ENCODE data around the gene DOCK6. TPM values are rescaled to one million over a fixed set of nuclear protein-coding genes. Genes with fewer than 3 reads are reported as not detected.

Gene DOCK6
- total RNA-seq, 1 donor from 2014 or later, result 86.9 TPM

DNA sequence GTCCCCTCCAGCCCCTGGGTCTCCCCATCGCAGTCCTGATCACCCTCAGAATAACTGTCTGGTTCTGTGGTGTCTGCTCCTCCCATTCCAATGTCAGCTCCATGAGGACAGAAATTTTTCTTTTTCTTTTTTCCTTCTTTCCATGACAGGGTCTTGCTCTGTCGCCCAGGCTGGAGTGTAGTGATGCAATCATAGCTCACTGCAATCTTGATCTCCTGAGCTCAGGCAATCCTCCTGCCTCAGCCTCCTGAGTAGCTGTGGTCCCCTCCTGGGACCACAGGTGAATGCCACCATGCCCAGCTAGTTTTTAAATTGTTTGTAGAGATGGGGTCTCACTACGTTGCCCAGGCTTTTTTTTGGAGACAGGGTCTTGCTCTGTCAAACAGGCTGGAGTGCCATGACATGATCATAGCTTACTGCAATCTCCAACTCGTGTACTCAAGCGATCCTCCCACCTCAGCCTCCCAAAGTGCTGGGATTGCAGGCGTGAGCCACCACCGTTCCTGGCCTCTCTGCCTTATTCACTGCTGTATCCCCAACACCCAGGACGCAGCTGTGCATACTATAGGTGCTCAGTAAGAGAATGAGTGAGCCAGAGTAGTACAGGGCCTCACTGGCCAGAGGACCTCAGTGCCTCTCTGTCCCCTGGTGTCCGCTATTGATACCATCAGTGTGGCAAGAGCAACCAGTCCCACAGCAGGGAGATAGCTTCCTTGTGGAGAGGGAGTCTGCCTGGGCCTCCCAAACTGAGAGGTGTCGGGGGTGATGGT lies 5.2 kb upstream of the DOCK6 start:
- Mint-ChIP-seq H3K4me1 (ENCODE audit: unreplicated experiment) (peaks cover 39% of the 10 kb centered on the region), H3K36me3 (ENCODE audit: unreplicated experiment) (no peaks in the 10 kb centered on the region), H3K27me3 (ENCODE audit: unreplicated experiment) (no peaks in the 10 kb centered on the region), H3K9me3 (ENCODE audit: unreplicated experiment) (no peaks in the 10 kb centered on the region), H3K27ac (ENCODE audit: unreplicated experiment) (no peak overlapping the region), H3K4me3 (ENCODE audit: unreplicated experiment) (no peak overlapping the region)
- no peak for TF ChIP-seq CTCF (IDR thresholded peaks at IDR 0.05)
- DNase-seq (ENCODE audit: extremely low spot score, unreplicated experiment), result no peak

DNA sequence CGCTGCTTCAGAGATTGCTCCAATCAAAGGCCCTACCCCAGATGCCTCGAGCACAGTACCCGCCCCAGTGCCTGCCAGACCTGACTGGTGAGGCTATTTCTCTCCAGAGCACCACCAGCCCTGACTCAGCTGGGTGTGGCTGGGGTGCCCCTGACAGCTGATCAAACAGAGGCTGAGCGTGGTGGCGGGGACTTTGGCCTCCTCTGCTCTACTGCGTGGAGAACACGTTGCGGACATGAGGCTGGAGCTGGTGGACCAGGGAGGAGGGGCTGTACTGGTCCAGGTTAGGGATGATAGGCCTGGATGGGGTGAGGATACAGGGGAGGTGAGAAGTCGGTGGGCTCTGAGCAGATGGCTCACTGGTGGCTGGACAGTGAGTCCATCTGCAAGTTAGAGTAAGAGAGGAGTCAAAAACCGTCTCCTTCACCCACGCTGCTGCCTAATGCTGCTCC lies 3.5 kb upstream of the DOCK6 start:
- no peak overlapping the region for H3K4me3 Mint-ChIP-seq (ENCODE audit: unreplicated experiment)
- no peak for DNase-seq (ENCODE audit: extremely low spot score, unreplicated experiment)
- H3K36me3 Mint-ChIP-seq (ENCODE audit: unreplicated experiment), result no peaks in the 10 kb centered on the region
- H3K27me3 Mint-ChIP-seq (ENCODE audit: unreplicated experiment), result no peaks in the 10 kb centered on the region
- peaks cover 42% of the 10 kb centered on the region for H3K4me1 Mint-ChIP-seq (ENCODE audit: unreplicated experiment)
- no peaks in the 10 kb centered on the region for H3K9me3 Mint-ChIP-seq (ENCODE audit: unreplicated experiment)
- TF ChIP-seq CTCF (IDR thresholded peaks at IDR 0.05), result no peak
- H3K27ac Mint-ChIP-seq (ENCODE audit: unreplicated experiment), result peak overlapping the region; percentile 52

DNA sequence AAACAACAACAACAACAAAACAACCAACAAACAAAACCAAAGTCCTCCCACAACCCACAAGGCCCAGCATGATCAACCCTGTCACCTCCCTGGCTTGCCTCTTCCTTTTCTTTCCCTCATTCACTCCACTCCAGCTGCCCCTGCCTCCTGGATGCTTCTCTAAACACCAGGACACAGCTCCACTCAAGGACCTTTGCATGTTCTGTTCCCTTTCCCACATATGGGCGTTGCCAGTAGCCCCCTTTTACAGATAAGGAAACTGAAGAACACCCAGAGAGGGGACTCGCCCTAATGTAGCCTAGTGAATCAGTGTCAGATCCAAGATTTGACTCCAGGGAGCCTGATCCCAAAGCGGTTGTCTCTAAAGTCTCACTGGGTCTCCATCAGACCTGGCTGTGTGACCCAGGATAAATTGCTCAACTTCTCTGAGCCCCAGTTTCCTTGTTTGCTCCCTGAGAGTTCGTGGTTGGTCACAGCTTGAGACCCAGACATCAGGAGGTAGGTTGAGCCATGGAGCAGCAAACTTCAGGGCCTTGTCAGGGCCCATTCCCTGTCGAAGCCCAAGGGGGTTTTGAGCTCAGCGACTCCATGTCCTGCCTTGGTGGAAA lies 3.0 kb upstream of the DOCK6 start:
- peaks cover 43% of the 10 kb centered on the region for H3K4me1 Mint-ChIP-seq (ENCODE audit: unreplicated experiment)
- DNase-seq (ENCODE audit: extremely low spot score, unreplicated experiment), result no peak
- no peaks in the 10 kb centered on the region for H3K9me3 Mint-ChIP-seq (ENCODE audit: unreplicated experiment)
- no peaks in the 10 kb centered on the region for H3K36me3 Mint-ChIP-seq (ENCODE audit: unreplicated experiment)
- peak overlapping the region; percentile 52 for H3K27ac Mint-ChIP-seq (ENCODE audit: unreplicated experiment)
- H3K27me3 Mint-ChIP-seq (ENCODE audit: unreplicated experiment), result no peaks in the 10 kb centered on the region
- no peak overlapping the region for H3K4me3 Mint-ChIP-seq (ENCODE audit: unreplicated experiment)
- no peak for TF ChIP-seq CTCF (IDR thresholded peaks at IDR 0.05)

- no peak for TF ChIP-seq CTCF (IDR thresholded peaks at IDR 0.05)
- Mint-ChIP-seq H3K36me3 (ENCODE audit: unreplicated experiment) (no peaks in the 10 kb centered on the region), H3K4me1 (ENCODE audit: unreplicated experiment) (peaks cover 41% of the 10 kb centered on the region), H3K27me3 (ENCODE audit: unreplicated experiment) (no peaks in the 10 kb centered on the region), H3K27ac (ENCODE audit: unreplicated experiment) (peak overlapping the region; percentile 52), H3K9me3 (ENCODE audit: unreplicated experiment) (no peaks in the 10 kb centered on the region), H3K4me3 (ENCODE audit: unreplicated experiment) (no peak overlapping the region)
- no peak for DNase-seq (ENCODE audit: extremely low spot score, unreplicated experiment)
These were observed 2.3 kb upstream of the DOCK6 start for GRCh38 chr19:11264452-11265176.

GRCh38 chr19:11263726-11264125 lies 1.4 kb upstream of the DOCK6 start:
- peaks cover 32% of the 10 kb centered on the region for H3K4me1 Mint-ChIP-seq (ENCODE audit: unreplicated experiment)
- H3K27ac Mint-ChIP-seq (ENCODE audit: unreplicated experiment), result no peak overlapping the region
- no peak for DNase-seq (ENCODE audit: extremely low spot score, unreplicated experiment)
- TF ChIP-seq CTCF (IDR thresholded peaks at IDR 0.05), result no peak
- H3K27me3 Mint-ChIP-seq (ENCODE audit: unreplicated experiment), result no peaks in the 10 kb centered on the region
- no peaks in the 10 kb centered on the region for H3K9me3 Mint-ChIP-seq (ENCODE audit: unreplicated experiment)
- H3K36me3 Mint-ChIP-seq (ENCODE audit: unreplicated experiment), result no peaks in the 10 kb centered on the region
- H3K4me3 Mint-ChIP-seq (ENCODE audit: unreplicated experiment), result peak overlapping the region; percentile 45

Measured in osteocyte (in vitro differentiated cells).